Measurements from ENCODE around the gene PANK1. TPM values are rescaled to one million over a fixed set of nuclear protein-coding genes. Genes with fewer than 3 reads are reported as not detected.

Gene PANK1
- polyA plus RNA-seq, 1 of the 3 experiments (the other 2 are of a cell fraction), result 4.2 TPM

DNA sequence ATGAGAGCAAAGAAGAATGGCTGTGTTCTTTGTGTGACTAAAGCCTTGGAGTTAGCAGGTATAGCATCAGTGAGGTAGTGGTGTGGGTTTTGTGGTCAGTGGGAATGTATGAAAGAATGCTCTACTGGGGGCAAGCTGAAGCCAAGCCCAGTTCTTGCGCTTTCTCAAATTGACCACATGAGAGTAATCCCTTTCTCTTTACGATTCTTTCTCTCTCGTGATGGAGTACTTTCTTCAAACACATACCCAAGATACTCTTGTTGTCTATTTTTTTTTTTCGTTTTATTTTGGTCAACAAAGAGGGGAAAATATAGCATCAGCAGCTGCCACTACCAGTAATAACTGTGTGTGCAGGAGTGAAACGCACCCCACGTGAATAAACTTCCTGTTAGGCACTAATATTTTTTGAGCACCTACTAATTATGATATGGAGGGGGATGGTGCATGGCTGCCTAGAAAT lies 8.4 kb upstream of the PANK1 start:
- POLR2A ChIA-PET, result no interaction called here
- no peak for DNase-seq
- 69% methylated on average over 6 of the region's 6 CpGs for WGBS (ENCODE audit: low lambda C conversion rate)

DNA sequence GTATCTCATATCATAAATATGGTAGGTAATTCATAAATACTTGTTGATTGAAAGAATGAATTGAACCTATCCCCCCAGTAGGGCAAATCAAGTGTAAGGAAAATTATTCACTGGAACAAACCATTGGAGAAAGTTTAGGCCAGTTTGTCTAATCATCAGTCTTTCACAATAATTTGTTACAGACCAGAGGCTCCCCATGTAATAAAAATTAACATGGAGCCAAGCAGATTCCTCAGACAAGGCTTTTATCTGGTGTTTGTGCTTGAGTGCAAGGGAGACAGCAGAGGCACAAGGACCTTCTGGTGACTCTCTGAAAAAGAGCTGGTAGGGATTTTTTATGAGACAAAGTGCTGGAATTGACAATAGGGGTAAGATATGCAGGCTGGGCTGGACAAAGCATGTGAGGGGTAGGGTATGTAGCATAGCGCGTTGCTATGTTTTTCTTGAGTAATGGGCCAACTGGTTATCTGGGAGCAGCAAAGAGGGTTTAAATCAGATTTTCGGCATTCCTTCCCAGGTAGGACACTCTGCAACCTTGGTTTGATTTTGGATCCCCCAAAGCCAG lies 7.8 kb upstream of the PANK1 start:
- H4K20me1 ChIP-seq (ENCODE audit: insufficient read depth), result no peaks in the 10 kb centered on the region
- H3K9ac ChIP-seq, result no peak overlapping the region
- H3K4me1 ChIP-seq (ENCODE audit: control insufficient read depth in 1 of 2, insufficient read depth in 2 of 2, low read depth in 1 of 2, low read length in 1 of 2), result no peaks in the 10 kb centered on the region
- no peaks in the 10 kb centered on the region for H3F3A ChIP-seq (replicated peaks; ENCODE audit: insufficient read depth)
- no peak overlapping the region for H3K27ac ChIP-seq (ENCODE audit: low read depth in 2 of 2, low read length in 1 of 2)
- ChIA-PET CTCF (no interaction called here), POLR2A (no interaction called here)
- TF ChIP-seq POLR2AphosphoS5 (IDR thresholded peaks at IDR 0.05; ENCODE audit: low read depth, low read length) (no peak), GATA2 (CRISPR knock-in tag; IDR thresholded peaks at IDR 0.05) (no peak), RFX5 (IDR thresholded peaks at IDR 0.05; ENCODE audit: low read length) (no peak), CHD2 (IDR thresholded peaks at IDR 0.05; ENCODE audit: low read length, partially characterized antibody) (no peak), FOXM1 (IDR thresholded peaks at IDR 0.05; ENCODE audit: low read depth) (no peak), RCOR1 (IDR thresholded peaks at IDR 0.05; ENCODE audit: low read length) (no peak)
- TF ChIP-seq, protein P1, sequence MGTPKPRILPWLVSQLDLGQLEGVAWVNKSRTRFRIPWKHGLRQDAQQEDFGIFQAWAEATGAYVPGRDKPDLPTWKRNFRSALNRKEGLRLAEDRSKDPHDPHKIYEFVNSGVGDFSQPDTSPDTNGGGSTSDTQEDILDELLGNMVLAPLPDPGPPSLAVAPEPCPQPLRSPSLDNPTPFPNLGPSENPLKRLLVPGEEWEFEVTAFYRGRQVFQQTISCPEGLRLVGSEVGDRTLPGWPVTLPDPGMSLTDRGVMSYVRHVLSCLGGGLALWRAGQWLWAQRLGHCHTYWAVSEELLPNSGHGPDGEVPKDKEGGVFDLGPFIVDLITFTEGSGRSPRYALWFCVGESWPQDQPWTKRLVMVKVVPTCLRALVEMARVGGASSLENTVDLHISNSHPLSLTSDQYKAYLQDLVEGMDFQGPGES (IDR thresholded peaks at IDR 0.05; ENCODE audit: low read depth, low read length), result no peak
- H2AFZ ChIP-seq (ENCODE audit: low read depth), result no peak overlapping the region
- H3K36me3 ChIP-seq (replicated peaks in 1 of 2; ENCODE audit: control insufficient read depth in 1 of 2, insufficient read depth in 2 of 2, low read length in 1 of 2), result no peaks in the 10 kb centered on the region
- H3K4me3 ChIP-seq (ENCODE audit: low read depth in 2 of 2, low read length in 1 of 2), result no peak overlapping the region
- WGBS (ENCODE audit: low lambda C conversion rate), result 91% methylated on average over 3 of the region's 3 CpGs
- no peak overlapping the region for H3K4me2 ChIP-seq
- H3K9me3 ChIP-seq, result no peaks in the 10 kb centered on the region
- no peak for DNase-seq
- H3K79me2 ChIP-seq (ENCODE audit: insufficient read depth), result no peaks in the 10 kb centered on the region
- H3K27me3 ChIP-seq (ENCODE audit: insufficient read depth), result no peaks in the 10 kb centered on the region
- no peaks in the 10 kb centered on the region for H3K9me2 ChIP-seq

More for the DNA sequence above, 8.4 kb upstream of the PANK1 start:
- no peaks in the 10 kb centered on the region for H3K9me3 ChIP-seq
- peaks cover 1% of the 10 kb centered on the region for H3F3A ChIP-seq (replicated peaks; ENCODE audit: insufficient read depth)
- no peak overlapping the region for H3K4me3 ChIP-seq (ENCODE audit: low read depth in 2 of 2, low read length in 1 of 2)
- H4K20me1 ChIP-seq (ENCODE audit: insufficient read depth), result no peaks in the 10 kb centered on the region
- H3K27me3 ChIP-seq (ENCODE audit: insufficient read depth), result no peaks in the 10 kb centered on the region
- no peak overlapping the region for H3K27ac ChIP-seq (ENCODE audit: low read depth in 2 of 2, low read length in 1 of 2)
- CTCF ChIA-PET, result no interaction called here
- H3K9me2 ChIP-seq, result no peaks in the 10 kb centered on the region
- no peak overlapping the region for H3K4me2 ChIP-seq
- no peaks in the 10 kb centered on the region for H3K79me2 ChIP-seq (ENCODE audit: insufficient read depth)
- no peaks in the 10 kb centered on the region for H3K4me1 ChIP-seq (ENCODE audit: control insufficient read depth in 1 of 2, insufficient read depth in 2 of 2, low read depth in 1 of 2, low read length in 1 of 2)
- no peaks in the 10 kb centered on the region for H3K36me3 ChIP-seq (replicated peaks in 1 of 2; ENCODE audit: control insufficient read depth in 1 of 2, insufficient read depth in 2 of 2, low read length in 1 of 2)
- no peak for TF ChIP-seq SMC3 (IDR thresholded peaks at IDR 0.05; ENCODE audit: low read depth, low read length)
- TF ChIP-seq SIN3A (IDR thresholded peaks at IDR 0.05; ENCODE audit: borderline replicate concordance, low read depth, low read length), result no peak
- TF ChIP-seq, protein P2, sequence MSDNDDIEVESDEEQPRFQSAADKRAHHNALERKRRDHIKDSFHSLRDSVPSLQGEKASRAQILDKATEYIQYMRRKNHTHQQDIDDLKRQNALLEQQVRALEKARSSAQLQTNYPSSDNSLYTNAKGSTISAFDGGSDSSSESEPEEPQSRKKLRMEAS (IDR thresholded peaks at IDR 0.05; ENCODE audit: low read depth), result no peak
- no peak for TF ChIP-seq TEAD4 (IDR thresholded peaks at IDR 0.05; ENCODE audit: borderline replicate concordance, insufficient read depth)
- no peak overlapping the region for H3K9ac ChIP-seq
- no peak overlapping the region for H2AFZ ChIP-seq (ENCODE audit: low read depth)
